ENCODE results near the gene CXorf49B.
"Not testable (repeated sequence)": the region's sequence is repeated elsewhere in the genome, so short reads cannot be mapped to it uniquely, and the experiment has no call there.

Gene CXorf49B

DNA sequence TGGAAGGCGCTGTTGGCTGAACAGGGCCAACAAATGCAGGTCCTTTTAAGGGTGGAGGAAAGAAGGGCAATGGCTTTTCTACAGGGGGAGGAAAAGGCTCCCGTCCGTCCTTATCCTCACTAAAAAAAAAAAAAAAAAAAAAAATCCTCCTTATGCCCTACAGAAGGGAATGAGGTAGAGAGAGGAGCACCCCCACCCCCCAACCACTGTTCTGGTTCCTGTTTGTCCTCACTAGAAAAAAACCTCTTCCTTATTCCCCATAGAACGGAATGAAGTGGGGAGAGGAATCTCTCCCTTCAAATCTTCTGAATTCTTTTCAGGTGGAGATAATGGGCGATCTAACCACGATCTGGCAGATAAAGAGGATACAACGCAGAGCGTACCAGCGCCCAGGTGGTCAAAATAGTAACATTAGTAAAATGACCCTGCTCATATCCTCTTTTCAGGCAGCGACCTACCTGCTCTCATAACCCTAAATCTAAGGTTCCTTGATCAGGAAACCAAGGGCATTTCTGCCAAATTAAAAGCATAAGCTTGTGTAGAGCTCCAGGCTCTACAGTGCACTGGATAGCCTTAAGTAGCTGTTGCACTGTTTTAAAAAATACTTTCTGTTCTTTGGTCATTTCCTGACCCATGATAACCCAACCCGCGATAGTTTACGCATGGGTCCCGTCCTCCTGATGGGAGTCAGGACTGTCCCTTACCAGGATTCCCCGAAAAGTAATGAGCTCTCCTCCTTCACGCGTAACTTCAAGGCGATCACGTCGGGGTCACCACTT lies 20.6 kb downstream of the CXorf49B start:
- H3K4me1 Mint-ChIP-seq (ENCODE audit: low read depth in 2 of 2); DNase-seq; H3K27me3 Mint-ChIP-seq; H3K9me3 Mint-ChIP-seq; H3K4me3 Mint-ChIP-seq; H3K27ac Mint-ChIP-seq; H3K36me3 Mint-ChIP-seq (ENCODE audit: insufficient read depth): not testable (repeated sequence)
- peak; percentile 21 for ATAC-seq (replicated peaks)

DNA sequence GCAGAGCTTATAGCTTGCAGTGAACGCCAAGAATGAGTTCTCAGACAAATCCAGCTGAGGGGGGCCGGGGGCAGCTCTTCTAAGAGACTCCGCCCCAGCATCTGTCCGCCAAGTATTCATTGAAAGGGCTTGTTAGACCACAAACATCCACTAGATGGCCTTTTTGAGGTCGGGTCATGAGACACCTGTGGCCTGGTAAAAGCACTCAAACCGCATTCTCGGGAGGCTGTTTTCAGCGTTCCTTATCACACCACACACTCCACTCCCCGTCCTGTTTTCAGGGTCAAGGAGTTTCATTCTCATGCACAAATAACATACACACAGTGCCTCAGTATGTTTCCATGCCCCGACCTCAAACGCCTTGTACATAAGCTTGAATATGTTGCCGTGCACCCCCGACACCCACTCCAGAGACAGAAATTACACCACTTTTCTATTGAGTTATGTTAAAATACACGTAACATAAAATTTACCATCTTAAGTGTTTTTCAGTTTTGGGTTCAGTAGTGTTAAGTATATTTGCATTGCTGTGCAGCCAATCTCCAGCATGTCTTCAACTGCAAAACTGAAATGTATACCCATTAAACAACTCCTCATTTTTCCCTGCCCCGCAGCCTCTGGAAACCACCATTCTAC lies 21.3 kb downstream of the CXorf49B start:
- not testable (repeated sequence) for H3K27ac Mint-ChIP-seq; H3K4me3 Mint-ChIP-seq; H3K4me1 Mint-ChIP-seq (ENCODE audit: low read depth in 2 of 2); H3K27me3 Mint-ChIP-seq; DNase-seq; H3K36me3 Mint-ChIP-seq (ENCODE audit: insufficient read depth); H3K9me3 Mint-ChIP-seq
- peak; percentile 69 for ATAC-seq (replicated peaks)

DNA sequence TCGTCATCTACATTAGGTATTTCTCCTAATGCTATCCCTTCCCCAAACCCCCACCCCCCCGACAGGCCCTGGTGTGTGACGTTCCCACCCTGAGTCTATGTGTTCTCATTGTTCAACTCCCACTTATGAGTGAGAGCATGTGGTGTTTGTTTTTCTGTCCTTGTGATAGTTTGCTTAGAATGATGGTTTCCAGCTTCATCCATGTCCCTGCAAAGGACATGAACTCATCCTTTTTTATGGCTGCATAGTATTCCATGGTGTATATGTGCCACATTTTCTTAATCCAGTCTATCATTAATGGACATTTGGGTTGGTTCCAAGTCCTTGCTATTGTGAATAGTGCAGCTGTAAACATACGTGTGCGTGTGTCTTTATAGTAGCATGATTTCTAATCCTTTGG lies 43.3 kb downstream of the CXorf49B start:
- not testable (repeated sequence) for H3K4me3 Mint-ChIP-seq; H3K27ac Mint-ChIP-seq; ATAC-seq (replicated peaks); H3K4me1 Mint-ChIP-seq (ENCODE audit: low read depth in 2 of 2); H3K9me3 Mint-ChIP-seq; DNase-seq; H3K36me3 Mint-ChIP-seq (ENCODE audit: insufficient read depth)
- peaks cover 10 to 13% of the 10 kb centered on the region in 2 donors for H3K27me3 Mint-ChIP-seq

DNA sequence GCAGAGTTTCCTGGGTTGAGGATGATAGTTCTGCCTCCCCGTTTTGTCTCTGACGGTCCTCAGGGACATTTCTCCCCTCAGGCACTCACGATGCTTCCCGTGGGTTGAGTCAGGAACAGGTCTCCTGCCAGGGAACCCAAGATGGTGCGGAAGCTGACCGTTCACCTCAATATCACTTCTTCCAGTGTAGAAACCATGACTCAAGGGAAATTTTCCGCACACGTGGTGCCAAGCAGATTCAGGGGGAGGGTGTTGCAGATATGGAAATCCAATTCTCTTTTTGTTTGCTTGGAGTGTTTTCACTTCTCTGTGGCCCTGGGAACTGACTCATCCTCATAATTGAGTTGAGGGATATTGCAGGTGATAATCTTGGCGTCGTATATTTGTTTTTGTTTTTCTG lies 46.7 kb downstream of the CXorf49B start:
- Mint-ChIP-seq H3K27me3 (peaks cover 0 to 15% of the 10 kb centered on the region in 2 donors), H3K4me3 (no peak overlapping the region), H3K9me3 (no peaks in the 10 kb centered on the region), H3K36me3 (ENCODE audit: insufficient read depth) (no peaks in the 10 kb centered on the region), H3K4me1 (ENCODE audit: low read depth in 2 of 2) (no peaks in the 10 kb centered on the region), H3K27ac (no peak overlapping the region)
- ATAC-seq (replicated peaks): no peak
- DNase-seq: no peak

DNA sequence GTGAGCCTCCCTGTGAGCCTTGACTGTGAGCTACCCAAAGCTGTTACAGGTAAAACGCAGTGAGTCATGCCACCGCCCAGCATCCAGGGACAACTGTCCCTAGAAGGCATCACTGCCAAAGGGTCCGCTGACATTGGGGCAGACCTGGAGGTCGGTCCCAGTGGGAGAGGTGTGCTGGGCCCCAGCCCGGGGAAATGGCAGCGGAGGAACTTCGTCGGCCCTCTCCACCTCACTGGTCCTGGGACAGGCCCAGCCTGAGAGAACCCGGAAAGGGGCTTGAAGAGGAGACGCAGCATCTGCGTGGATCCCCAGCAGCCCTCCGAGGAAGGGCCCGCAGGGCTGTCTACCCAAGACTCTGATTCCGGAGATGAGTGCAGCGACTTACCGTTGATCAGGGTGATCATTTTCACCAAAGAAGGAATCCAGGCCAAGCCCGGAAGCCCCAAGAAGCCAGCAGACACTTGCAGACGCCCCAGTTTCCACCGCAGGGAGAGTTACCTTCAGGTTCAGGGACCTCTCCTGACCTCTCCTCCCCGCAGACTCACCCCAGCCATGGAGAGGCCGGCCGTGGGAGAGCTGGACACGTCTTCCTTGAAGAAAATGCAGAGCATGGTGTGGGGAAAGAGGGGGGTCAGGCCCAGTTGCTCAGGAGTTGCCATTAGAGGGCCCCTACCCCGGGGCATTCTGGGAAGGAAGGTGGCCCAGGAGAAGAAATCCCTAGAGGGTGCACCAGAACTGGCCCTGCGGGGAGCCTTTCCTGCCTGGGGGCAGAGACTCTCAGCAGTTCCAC lies 51.2 kb downstream of the CXorf49B start:
- Mint-ChIP-seq H3K27me3 (peaks cover 9 to 43% of the 10 kb centered on the region in 2 donors), H3K27ac (no peak overlapping the region), H3K4me1 (ENCODE audit: low read depth in 2 of 2) (no peaks in the 10 kb centered on the region), H3K4me3 (no peak overlapping the region), H3K36me3 (ENCODE audit: insufficient read depth) (no peaks in the 10 kb centered on the region), H3K9me3 (no peaks in the 10 kb centered on the region)
- ATAC-seq (replicated peaks) (no peak), DNase-seq (no peak)

DNA sequence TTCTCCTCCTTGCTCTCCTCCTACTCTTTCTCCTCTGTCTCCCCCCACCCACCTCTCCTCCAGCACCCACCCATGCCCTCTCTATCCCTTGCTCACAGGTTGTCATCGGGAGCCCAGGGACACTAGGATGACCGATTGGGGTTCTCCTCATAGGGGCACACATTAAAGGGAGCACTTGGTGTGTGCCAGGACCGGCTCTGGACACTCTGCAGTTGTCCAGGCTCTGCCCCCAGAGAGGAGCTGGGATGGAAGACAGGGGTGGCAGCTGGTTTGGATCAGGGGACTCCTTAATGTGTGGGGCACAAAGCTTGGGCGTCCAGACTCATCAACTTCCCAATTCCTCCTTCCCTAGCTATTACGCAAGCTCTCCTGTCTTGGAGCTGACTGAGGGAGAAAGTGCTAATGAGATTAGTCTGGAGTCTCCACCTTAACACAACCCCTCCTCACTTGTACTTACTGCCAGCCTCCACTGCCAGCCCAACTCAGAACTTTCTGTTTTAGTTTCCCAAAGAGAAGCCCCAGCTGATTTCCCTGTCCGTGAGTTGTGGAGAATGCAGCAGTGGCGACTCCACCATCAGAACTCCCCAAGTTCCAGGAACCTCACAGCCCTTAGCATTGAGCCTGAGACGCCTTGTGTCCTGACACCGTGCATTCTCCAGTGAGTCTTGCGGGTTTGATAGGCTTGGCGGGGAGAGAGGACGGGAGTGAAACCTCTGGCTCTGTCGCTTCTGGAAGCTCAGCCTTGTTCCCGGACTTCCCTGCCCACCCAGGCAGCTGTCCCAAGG lies 52.2 kb downstream of the CXorf49B start:
- H3K27me3 Mint-ChIP-seq: peaks cover 15 to 39% of the 10 kb centered on the region in 2 donors
- ATAC-seq (replicated peaks) (no peak), DNase-seq (no peak)
- H3K4me3 Mint-ChIP-seq: no peak overlapping the region
- no peaks in the 10 kb centered on the region for H3K36me3 Mint-ChIP-seq (ENCODE audit: insufficient read depth)
- no peaks in the 10 kb centered on the region for H3K4me1 Mint-ChIP-seq (ENCODE audit: low read depth in 2 of 2)
- no peaks in the 10 kb centered on the region for H3K9me3 Mint-ChIP-seq
- no peak overlapping the region for H3K27ac Mint-ChIP-seq

DNA sequence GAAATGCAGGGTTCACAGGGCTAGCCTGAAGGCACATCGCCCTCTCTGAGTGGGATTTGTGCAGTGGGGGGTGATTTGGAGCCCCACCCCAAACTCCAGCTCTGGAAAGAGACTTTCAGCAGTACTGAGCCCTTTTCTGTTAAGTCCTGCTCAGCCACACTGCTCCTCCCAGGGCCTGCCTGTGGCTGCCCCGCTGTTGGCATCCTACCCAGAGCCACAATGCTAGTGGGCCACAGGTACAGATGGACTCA lies 52.7 kb downstream of the CXorf49B start:
- Mint-ChIP-seq H3K27me3 (peaks cover 15 to 39% of the 10 kb centered on the region in 2 donors), H3K36me3 (ENCODE audit: insufficient read depth) (no peaks in the 10 kb centered on the region), H3K9me3 (no peaks in the 10 kb centered on the region), H3K4me1 (ENCODE audit: low read depth in 2 of 2) (no peaks in the 10 kb centered on the region), H3K27ac (no peak overlapping the region), H3K4me3 (no peak overlapping the region)
- ATAC-seq (replicated peaks) (no peak), DNase-seq (no peak)
